ENCODE measurements around the gene EFEMP1. TPM values are rescaled to one million over a fixed set of nuclear protein-coding genes. Genes with fewer than 3 reads are reported as not detected.

The EFEMP1 gene
- total RNA-seq, 1 donor: 1,564 TPM

DNA sequence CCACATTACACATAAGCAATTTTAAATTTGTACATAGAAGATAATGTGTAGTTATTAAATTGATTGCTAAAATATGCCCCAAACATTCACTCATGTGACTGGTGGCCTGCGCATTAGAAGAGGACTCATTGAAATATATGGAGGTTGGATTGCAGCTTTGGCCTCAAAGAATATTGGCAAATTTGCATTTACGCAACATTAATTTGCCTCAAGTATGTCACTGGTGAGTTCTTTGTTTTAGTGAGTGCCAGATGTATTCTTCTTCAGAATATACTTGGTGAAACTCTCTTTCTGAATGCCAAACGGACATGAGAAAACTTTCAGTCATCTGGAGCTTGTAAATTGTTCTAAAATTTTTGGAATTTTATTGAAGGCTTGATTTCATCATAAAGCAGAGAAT, 5.9 kb upstream of the EFEMP1 start:
- Histone ChIP-seq H3K4me1 (ENCODE audit: insufficient read depth, low read length) (no peaks in the 10 kb centered on the region), H3K9me3 (ENCODE audit: low read depth, low read length) (no peaks in the 10 kb centered on the region), H3K27me3 (ENCODE audit: insufficient read depth, low read length) (peaks cover 4% of the 10 kb centered on the region), H3K79me2 (ENCODE audit: insufficient read depth, low read length) (no peaks in the 10 kb centered on the region), H2AFZ (ENCODE audit: low read length) (no peak overlapping the region), H3K4me3 (ENCODE audit: insufficient read depth, low read length) (no peak overlapping the region), H3K27ac (ENCODE audit: low read depth, low read length) (no peak overlapping the region), H3K4me2 (ENCODE audit: insufficient read depth, low read length) (no peak overlapping the region), H4K20me1 (ENCODE audit: insufficient read depth, low read length) (no peaks in the 10 kb centered on the region), H3K36me3 (ENCODE audit: insufficient read depth, low read length) (no peaks in the 10 kb centered on the region)
- DNase-seq (ENCODE audit: insufficient read length, low spot score, missing footprints): no peak
- no peak for TF ChIP-seq CTCF (IDR thresholded peaks at IDR 0.05; ENCODE audit: extremely low read depth, low read depth, low read length)

DNA sequence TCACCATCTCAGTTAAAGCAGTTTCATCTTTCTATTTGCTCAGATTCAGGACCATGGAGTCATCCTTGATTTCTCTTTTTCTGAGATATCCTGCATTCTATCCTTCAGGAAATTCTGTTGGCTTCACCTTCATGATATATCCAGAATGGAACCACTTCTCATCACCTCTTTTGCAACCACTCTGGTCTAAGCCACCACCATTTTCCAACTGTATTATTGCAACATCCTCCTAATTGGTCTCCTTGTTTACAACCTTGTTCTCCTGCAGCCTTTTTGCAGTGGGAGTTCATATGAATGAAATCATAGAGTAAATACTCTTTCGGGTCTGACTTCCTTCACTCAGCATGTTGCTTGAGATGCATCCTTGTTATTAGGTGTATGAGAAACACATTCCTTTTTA, 3.4 kb upstream of the EFEMP1 start:
- Histone ChIP-seq H3K9me3 (ENCODE audit: low read depth, low read length) (no peaks in the 10 kb centered on the region), H3K27ac (ENCODE audit: low read depth, low read length) (no peak overlapping the region), H2AFZ (ENCODE audit: low read length) (no peak overlapping the region), H3K79me2 (ENCODE audit: insufficient read depth, low read length) (peaks cover 21% of the 10 kb centered on the region), H3K27me3 (ENCODE audit: insufficient read depth, low read length) (peaks cover 4% of the 10 kb centered on the region), H3K4me2 (ENCODE audit: insufficient read depth, low read length) (no peak overlapping the region), H3K4me3 (ENCODE audit: insufficient read depth, low read length) (no peak overlapping the region), H3K4me1 (ENCODE audit: insufficient read depth, low read length) (peaks cover 10% of the 10 kb centered on the region), H4K20me1 (ENCODE audit: insufficient read depth, low read length) (peaks cover 3% of the 10 kb centered on the region), H3K36me3 (ENCODE audit: insufficient read depth, low read length) (peaks cover 5% of the 10 kb centered on the region)
- no peak for TF ChIP-seq CTCF (IDR thresholded peaks at IDR 0.05; ENCODE audit: extremely low read depth, low read depth, low read length)
- DNase-seq (ENCODE audit: insufficient read length, low spot score, missing footprints): peak; percentile 51

DNA sequence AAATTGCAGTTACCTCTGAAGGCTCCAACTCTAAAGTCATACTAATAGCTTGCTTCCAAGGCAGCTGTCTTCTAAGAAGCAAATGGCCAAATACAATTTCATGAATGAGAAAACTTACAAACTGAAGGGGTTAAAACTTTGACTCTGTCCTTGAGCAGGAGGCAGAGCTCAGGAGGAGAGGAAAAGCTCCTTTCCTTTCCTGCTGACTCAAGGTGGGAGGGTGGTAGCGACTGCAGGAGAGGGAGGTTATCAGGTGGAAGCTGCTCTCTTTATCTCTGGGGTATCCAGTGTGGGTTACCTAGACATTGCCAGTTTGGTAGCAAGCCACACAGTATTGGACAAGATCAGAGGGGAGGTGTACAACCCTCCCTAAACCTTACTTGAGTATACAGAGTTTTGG, 2.7 kb upstream of the EFEMP1 start:
- Histone ChIP-seq H3K4me1 (ENCODE audit: insufficient read depth, low read length) (peaks cover 17% of the 10 kb centered on the region), H3K27ac (ENCODE audit: low read depth, low read length) (no peak overlapping the region), H4K20me1 (ENCODE audit: insufficient read depth, low read length) (peaks cover 8% of the 10 kb centered on the region), H3K79me2 (ENCODE audit: insufficient read depth, low read length) (peaks cover 28% of the 10 kb centered on the region), H3K4me2 (ENCODE audit: insufficient read depth, low read length) (no peak overlapping the region), H2AFZ (ENCODE audit: low read length) (no peak overlapping the region), H3K27me3 (ENCODE audit: insufficient read depth, low read length) (peaks cover 4% of the 10 kb centered on the region), H3K4me3 (ENCODE audit: insufficient read depth, low read length) (no peak overlapping the region), H3K36me3 (ENCODE audit: insufficient read depth, low read length) (peaks cover 13% of the 10 kb centered on the region), H3K9me3 (ENCODE audit: low read depth, low read length) (no peaks in the 10 kb centered on the region)
- no peak for TF ChIP-seq CTCF (IDR thresholded peaks at IDR 0.05; ENCODE audit: extremely low read depth, low read depth, low read length)
- DNase-seq (ENCODE audit: insufficient read length, low spot score, missing footprints): no peak

- no peak for DNase-seq (ENCODE audit: insufficient read length, low spot score, missing footprints)
- Histone ChIP-seq H3K79me2 (ENCODE audit: insufficient read depth, low read length) (peaks cover 47% of the 10 kb centered on the region), H3K27ac (ENCODE audit: low read depth, low read length) (no peak overlapping the region), H3K9me3 (ENCODE audit: low read depth, low read length) (no peaks in the 10 kb centered on the region), H3K4me2 (ENCODE audit: insufficient read depth, low read length) (peak overlapping the region; percentile 77), H2AFZ (ENCODE audit: low read length) (peak overlapping the region; percentile 86), H3K4me1 (ENCODE audit: insufficient read depth, low read length) (peaks cover 38% of the 10 kb centered on the region), H3K27me3 (ENCODE audit: insufficient read depth, low read length) (peaks cover 4% of the 10 kb centered on the region), H3K4me3 (ENCODE audit: insufficient read depth, low read length) (peak overlapping the region; percentile 94), H3K36me3 (ENCODE audit: insufficient read depth, low read length) (peaks cover 35% of the 10 kb centered on the region), H4K20me1 (ENCODE audit: insufficient read depth, low read length) (peaks cover 14% of the 10 kb centered on the region)
- TF ChIP-seq CTCF (IDR thresholded peaks at IDR 0.05; ENCODE audit: extremely low read depth, low read depth, low read length): no peak
These were observed 370 bp upstream of the EFEMP1 start for GRCh38 chr2:55923982-55924321.
